ENCODE data around the gene STARD13. TPM values are rescaled to one million over a fixed set of nuclear protein-coding genes. Genes with fewer than 3 reads are reported as not detected.

Gene STARD13
- total and polyA plus RNA-seq, 5 experiments from 2014 or later = not detected

DNA sequence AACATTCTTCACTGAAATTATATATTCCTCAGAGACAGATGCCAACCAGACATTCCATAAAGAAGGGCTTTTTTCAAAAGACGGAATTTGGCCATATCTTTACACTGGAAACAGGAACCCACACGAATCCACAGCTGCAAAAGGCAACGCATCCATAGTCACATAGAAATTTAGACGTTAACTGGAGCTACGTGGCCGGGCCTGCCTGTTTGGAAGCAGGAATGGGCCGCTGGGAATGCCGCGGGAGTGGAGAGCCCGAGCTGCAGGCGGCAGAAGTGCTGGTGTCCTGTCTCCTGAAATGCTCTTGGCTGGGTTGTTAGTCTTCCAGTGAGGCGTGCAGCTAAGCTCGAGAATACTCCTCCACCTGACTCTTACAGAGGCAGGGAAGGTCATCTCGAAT, 147.1 kb downstream of the STARD13 start:
- no peak for ATAC-seq
- Mint-ChIP-seq H3K36me3 (no peaks in the 10 kb centered on the region), H3K27me3 (peaks cover 3 to 9% (median 4%) of the 10 kb centered on the region in 5 donors), H3K9me3 (peaks cover 0 to 3% (median 0%) of the 10 kb centered on the region in 9 donors), H3K4me3 (no peak overlapping the region), H3K4me1 (no peaks in the 10 kb centered on the region), H3K27ac (no peak overlapping the region)
- POLR2A ChIA-PET = no interaction called here
- no peak for DNase-seq

DNA sequence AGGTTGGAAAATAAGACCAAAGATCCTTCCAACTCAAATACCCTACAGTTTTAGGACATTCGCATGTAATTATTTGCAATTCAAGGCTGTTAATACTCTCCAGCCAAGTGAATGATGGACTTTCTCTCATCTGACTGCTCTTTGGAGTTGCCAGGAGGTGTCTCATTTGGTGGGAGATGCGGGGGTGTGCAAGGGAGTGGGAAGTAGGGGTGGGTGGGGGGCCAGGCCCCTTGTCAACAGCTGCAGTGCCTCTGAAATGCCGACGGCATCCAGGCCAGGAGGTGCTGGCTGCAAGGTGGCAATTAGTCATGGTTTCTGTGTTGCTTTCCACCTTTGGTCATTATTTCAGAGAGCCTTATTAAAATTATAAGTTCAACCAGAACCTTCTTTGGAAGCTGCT, 147.8 kb downstream of the STARD13 start:
- no peak overlapping the region for H3K4me3 Mint-ChIP-seq
- POLR2A ChIA-PET = no interaction called here
- H3K36me3 Mint-ChIP-seq = no peaks in the 10 kb centered on the region
- DNase-seq = no peak
- H3K4me1 Mint-ChIP-seq = no peaks in the 10 kb centered on the region
- no peak for ATAC-seq
- H3K9me3 Mint-ChIP-seq = peaks cover 0 to 3% (median 0%) of the 10 kb centered on the region in 9 donors
- peaks cover 3 to 6% (median 4%) of the 10 kb centered on the region in 5 donors for H3K27me3 Mint-ChIP-seq
- H3K27ac Mint-ChIP-seq = no peak overlapping the region

DNA sequence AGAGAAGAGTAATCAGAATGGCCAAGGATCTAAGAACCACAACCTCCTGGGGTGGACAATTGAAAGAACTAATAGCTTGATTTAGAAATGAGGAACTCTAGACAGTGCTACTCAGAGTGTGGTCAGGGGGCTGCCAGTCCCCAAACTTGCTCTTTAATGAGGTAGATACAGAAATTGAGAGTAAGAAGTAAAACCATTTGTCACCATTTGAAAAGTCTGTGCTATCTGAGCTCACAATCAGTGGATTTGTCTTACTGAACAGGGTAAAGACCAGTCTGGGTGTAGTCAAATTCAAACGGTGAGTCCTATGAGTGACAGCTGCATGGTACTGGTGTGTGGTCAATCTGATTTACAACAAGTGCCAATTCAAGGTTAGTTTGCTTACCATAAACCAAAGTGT, 150.5 kb downstream of the STARD13 start:
- ATAC-seq (no peak), DNase-seq (no peak)
- H3K27me3 Mint-ChIP-seq = peaks cover 0 to 13% (median 0%) of the 10 kb centered on the region in 5 donors
- no peaks in the 10 kb centered on the region for H3K4me1 Mint-ChIP-seq
- peaks cover 0 to 2% (median 0%) of the 10 kb centered on the region in 9 donors for H3K9me3 Mint-ChIP-seq
- H3K27ac Mint-ChIP-seq = no peak overlapping the region
- no peak overlapping the region for H3K4me3 Mint-ChIP-seq
- POLR2A ChIA-PET = no interaction called here
- H3K36me3 Mint-ChIP-seq = no peaks in the 10 kb centered on the region

DNA sequence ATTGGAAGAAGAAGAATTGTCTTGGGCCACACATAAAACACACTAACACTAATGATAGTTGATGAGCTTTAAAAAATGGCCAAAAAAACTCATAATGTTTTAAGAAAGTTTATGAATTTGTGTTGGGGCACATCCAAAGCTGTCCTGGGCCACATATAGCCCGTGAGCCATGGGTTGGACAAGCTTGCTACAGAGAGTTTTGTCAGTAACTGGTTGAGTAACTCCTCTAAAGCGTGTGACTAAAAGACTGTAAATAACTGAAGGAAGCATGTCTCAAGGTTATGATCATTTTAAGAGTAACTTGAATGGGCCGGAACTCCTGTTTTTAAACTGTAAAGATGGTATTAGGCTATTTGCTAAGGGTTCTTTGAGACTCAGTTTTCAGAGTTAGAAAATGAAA, 151.3 kb downstream of the STARD13 start:
- Mint-ChIP-seq H3K4me3 (no peak overlapping the region), H3K36me3 (no peaks in the 10 kb centered on the region), H3K27ac (no peak overlapping the region), H3K9me3 (peaks cover 0 to 2% (median 0%) of the 10 kb centered on the region in 9 donors), H3K27me3 (peaks cover 0 to 15% (median 0%) of the 10 kb centered on the region in 5 donors), H3K4me1 (no peaks in the 10 kb centered on the region)
- ATAC-seq (no peak), DNase-seq (no peak)
- POLR2A ChIA-PET = no interaction called here

DNA sequence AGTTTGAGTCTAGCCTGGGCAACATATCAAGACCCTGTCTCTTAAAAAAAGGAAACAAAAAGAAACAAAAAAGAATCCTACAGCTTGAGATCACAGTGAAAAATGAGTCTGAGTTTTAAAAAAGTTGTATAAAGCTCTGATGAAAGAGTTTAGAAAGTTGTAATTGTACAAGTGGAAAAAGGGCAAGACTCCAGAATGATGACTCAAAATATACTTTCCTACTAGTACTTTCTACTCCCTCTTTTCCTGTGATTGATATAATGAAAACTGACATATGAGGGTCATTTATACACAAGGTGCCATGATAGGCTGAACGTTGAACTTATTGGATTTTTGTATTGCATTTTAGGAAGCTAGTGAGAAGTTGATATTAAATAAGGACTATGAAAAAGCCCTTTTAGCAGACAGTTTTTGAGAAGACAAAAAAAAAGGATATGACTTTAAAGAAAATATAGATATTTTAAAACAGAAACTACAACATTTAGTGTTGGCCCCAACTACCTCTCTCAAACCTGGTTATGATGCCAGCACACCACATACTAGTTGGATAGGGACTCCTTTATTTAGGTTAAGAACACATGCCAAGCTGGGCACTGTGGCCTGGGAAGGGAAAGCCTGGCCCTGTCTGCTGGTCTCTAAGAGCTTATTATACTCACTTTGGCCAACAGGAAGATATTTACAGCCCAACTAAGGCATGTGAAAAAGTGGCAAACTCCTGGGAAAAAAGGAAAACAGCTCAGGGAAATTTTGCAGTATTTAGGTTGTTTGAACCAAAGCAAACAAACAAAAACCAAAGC, 152.7 kb downstream of the STARD13 start:
- POLR2A ChIA-PET = no interaction called here
- ATAC-seq = no peak
- H3K9me3 Mint-ChIP-seq = peaks cover 0 to 2% (median 0%) of the 10 kb centered on the region in 9 donors

DNA sequence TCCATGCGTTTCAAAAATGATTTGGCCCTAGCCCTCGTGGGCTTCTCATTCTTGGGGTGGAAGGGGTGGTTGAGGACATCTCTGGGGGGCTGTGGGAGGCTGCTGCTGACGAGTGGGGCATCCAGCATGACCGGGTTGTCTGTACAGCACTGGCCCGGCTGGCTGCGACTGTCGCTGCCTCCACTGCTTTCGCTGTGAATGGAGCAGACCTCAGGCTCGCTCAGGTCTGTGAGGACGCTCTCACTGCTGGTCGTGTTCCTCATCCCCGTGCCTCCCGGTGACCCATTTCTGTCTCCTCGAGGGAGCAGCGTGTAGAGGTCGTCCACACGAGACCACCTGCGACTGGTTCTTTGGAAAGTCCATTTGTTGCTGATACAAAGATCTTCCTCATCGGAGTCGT, 155.7 kb downstream of the STARD13 start:
- H3K9me3 Mint-ChIP-seq = no peaks in the 10 kb centered on the region
- H3K4me1 Mint-ChIP-seq = no peaks in the 10 kb centered on the region
- DNase-seq (no peak), ATAC-seq (no peak)
- H3K27ac Mint-ChIP-seq = no peak overlapping the region
- no peaks in the 10 kb centered on the region for H3K36me3 Mint-ChIP-seq
- H3K4me3 Mint-ChIP-seq = no peak overlapping the region
- H3K27me3 Mint-ChIP-seq = peaks cover 0 to 21% (median 1%) of the 10 kb centered on the region in 5 donors
- POLR2A ChIA-PET = no interaction called here

More for the DNA sequence above, 152.7 kb downstream of the STARD13 start:
- Mint-ChIP-seq H3K27me3 (peaks cover 0 to 18% (median under 1%) of the 10 kb centered on the region in 5 donors), H3K27ac (no peak overlapping the region), H3K36me3 (no peaks in the 10 kb centered on the region), H3K4me3 (no peak overlapping the region), H3K4me1 (no peaks in the 10 kb centered on the region)
- no peak for DNase-seq

DNA sequence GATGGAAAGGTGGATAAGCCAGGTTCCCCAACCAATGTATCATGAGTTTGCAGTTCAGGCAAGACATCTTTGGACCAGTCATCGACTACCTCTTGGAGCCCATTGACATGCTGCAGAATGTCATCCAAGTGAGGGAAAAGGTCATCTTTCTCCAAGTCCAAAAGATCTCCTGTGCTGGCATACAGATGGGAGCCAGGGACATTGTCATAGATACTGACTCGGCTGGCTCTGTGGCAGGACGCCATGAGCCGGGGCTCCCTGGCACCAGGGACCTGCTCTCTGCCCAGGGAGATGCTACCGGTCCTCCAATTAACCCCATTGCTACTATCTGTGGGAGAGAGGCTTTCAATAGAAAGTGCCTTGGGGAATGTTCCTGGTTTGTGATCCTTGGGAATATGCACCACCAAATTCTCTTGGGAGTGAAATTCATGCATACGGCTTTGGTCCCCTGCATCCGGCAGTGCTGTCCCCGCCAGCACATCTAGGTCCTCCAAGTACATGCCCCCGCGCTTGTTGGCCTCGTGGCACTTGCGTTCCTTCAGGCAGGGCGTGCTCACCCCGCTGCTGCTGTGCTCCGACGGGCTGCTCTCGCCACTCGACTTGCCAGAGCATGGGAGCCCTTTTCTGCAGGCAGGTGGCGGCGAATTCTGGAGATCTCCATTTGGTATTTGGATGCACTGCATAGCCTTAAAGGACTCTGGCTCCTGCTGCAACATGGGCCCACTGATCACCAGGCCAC, 156.3 kb downstream of the STARD13 start:
- POLR2A ChIA-PET = no interaction called here
- H3K36me3 Mint-ChIP-seq = no peaks in the 10 kb centered on the region

DNA sequence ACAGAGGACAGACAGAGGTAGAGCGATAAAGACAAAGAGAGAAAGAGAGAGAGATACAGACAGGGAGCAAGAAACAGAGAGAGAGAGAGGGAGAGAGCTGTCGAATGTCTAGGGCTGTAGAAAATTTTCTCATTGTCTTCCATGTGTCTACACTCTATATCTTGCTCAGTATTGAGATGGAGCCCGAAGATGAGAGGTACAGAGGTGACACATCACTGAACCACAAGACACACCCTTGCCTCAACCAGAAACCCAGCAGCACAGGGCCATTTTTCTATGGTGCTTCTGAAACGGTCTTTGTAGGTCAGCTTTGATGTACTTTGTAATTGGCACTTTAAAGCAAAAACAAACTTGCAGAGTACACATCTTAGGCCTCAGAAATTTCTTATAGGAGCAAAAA, 157.4 kb downstream of the STARD13 start:
- no peak for ATAC-seq
- H3K27ac Mint-ChIP-seq = no peak overlapping the region
- H3K4me3 Mint-ChIP-seq = no peak overlapping the region
- H3K9me3 Mint-ChIP-seq = no peaks in the 10 kb centered on the region
- DNase-seq = no peak
- peaks cover 0 to 21% (median 1%) of the 10 kb centered on the region in 5 donors for H3K27me3 Mint-ChIP-seq
- H3K36me3 Mint-ChIP-seq = no peaks in the 10 kb centered on the region
- H3K4me1 Mint-ChIP-seq = no peaks in the 10 kb centered on the region
- POLR2A ChIA-PET = no interaction called here

More for the DNA sequence above, 156.3 kb downstream of the STARD13 start:
- Mint-ChIP-seq H3K27me3 (peaks cover 0 to 21% (median 1%) of the 10 kb centered on the region in 5 donors), H3K9me3 (no peaks in the 10 kb centered on the region), H3K27ac (no peak overlapping the region), H3K4me1 (no peaks in the 10 kb centered on the region), H3K4me3 (no peak overlapping the region)
- no peak for ATAC-seq
- no peak for DNase-seq

DNA sequence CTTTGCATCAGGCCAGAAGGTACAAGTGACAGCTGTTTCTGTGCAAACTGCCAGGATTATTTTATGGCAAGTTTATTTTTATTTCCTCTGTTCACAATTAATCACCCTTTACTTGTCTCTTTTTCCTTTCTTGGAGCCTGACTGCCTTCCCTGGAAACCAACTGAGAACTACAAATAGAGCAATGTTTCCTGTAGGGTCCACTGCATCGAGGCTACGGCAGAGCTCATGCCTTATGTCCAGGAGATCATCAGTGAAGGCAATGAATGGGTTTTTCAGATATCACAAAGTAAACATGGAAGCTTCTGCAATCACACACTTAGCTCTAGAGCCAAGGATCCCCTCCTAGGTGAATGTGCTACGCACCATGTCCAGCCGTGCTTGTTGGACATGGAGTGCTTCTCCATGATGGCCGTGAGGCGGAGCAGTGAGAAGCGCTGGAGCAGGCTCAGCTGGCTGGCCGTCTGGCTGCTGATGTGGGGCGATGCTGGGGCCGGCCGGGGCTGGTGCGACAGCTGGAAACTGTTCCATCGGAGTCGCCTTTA, 158.5 kb downstream of the STARD13 start:
- H3K4me3 Mint-ChIP-seq = no peak overlapping the region
- DNase-seq = no peak
- H3K27me3 Mint-ChIP-seq = peaks cover 0 to 22% (median 1%) of the 10 kb centered on the region in 5 donors
- H3K27ac Mint-ChIP-seq = no peak overlapping the region
- no peaks in the 10 kb centered on the region for H3K36me3 Mint-ChIP-seq
- no peaks in the 10 kb centered on the region for H3K4me1 Mint-ChIP-seq
- H3K9me3 Mint-ChIP-seq = no peaks in the 10 kb centered on the region
- POLR2A ChIA-PET = no interaction called here
- no peak for ATAC-seq

DNA sequence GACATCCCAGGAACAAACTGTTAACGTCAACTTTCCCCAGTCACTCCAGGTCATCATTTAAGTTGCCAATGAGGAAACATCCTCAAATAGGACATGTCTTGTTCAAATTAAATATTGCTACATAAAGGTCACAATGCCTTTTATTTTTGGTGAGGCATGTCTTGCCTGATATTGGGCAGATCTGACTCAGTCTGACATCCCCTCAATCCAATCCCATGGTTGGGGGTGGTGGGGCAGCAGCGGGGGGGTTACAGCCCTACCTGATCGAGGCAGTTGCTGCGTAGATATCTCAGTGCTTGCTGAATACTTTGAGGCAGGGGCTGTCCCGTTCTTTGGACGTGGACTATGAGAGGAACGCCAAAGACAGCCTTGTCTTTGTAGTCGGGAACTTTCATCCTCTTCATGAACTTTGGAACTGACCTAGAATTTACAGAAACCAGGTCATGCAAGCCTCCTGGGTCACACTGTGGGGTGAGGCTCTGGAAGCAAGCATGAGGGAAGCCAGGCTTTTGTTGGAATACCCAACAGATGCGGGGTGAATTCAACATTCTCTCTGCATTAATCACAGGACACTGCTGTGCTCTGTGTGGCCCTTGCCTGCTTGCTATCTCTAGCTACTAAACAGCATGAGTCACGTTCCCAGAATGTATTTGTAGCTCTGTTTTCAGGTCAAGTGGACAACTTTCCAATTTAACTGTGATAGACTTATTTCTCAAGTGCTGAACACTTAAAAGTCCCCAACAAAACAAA, 159.6 kb downstream of the STARD13 start:
- H3K27me3 Mint-ChIP-seq = peaks cover 0 to 18% (median 1%) of the 10 kb centered on the region in 5 donors
- DNase-seq (no peak), ATAC-seq (no peak)
- H3K4me3 Mint-ChIP-seq = no peak overlapping the region
- POLR2A ChIA-PET = no interaction called here
- no peaks in the 10 kb centered on the region for H3K36me3 Mint-ChIP-seq
- no peaks in the 10 kb centered on the region for H3K9me3 Mint-ChIP-seq
- H3K27ac Mint-ChIP-seq = no peak overlapping the region
- no peaks in the 10 kb centered on the region for H3K4me1 Mint-ChIP-seq

DNA sequence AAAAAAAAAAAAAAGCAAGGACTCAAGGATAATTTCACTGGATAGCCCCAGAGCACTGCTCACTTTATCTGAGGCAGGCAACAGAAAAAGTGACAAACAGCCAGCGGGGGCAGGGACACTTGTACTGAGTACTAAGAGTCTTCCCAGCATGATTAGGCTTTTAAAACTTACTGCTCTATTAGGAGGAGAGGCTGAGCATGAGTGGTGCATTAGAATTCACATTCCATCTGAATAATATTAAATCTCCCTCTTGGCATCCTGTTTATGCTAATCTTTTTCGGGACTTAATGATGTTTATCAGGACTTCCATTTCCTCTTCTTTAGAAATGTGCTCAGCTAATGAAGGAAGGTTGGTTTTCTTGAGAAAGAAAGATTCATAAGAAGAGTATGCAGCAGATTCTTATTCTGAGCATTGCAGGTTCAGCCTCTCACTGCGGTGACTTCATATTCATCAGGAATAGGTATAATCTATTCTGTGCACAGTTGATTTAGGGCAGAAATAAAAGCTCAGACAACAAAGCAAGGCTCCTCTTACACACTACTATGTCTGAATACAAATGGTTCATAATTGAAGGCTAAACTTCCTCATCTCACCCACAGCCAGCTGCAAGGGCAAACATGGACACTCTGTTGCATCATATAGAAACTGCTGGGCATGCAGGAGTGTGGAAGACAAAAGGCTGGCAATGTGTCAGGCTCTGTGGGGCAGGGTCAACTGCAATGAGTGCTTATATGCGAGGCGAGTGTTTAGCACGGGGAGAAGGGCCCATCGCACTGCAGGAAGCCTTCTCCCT, 162.3 kb downstream of the STARD13 start:
- Mint-ChIP-seq H3K4me1 (no peaks in the 10 kb centered on the region), H3K27me3 (peaks cover 0 to 10% (median under 1%) of the 10 kb centered on the region in 5 donors), H3K9me3 (peaks cover 0 to 2% (median 0%) of the 10 kb centered on the region in 9 donors), H3K27ac (peak overlapping the region in 1 of 10 donors; percentile 21), H3K4me3 (no peak overlapping the region), H3K36me3 (no peaks in the 10 kb centered on the region)
- DNase-seq (no peak), ATAC-seq (no peak)
- POLR2A ChIA-PET = no interaction called here

Data from naive thymus-derived CD8-positive, alpha-beta T cell (primary cell).